ENCODE measurements around the gene SPC25. TPM values are rescaled to one million over a fixed set of nuclear protein-coding genes. Genes with fewer than 3 reads are reported as not detected.

SPC25 gene
- total RNA-seq = 0.22 and 0.64 TPM in 2 replicates
- total RNA-seq (2013) = 0.56 TPM
- polyA plus RNA-seq = 0.12 and 0.16 TPM in 2 replicates
- not detected in 2 replicates for polyA minus RNA-seq

- ATAC-seq (ENCODE audit: low read depth) = peak; percentile 99
- Mint-ChIP-seq H3K4me3 (peak within 1 kb of the TSS; percentile 98), H3K4me1 (peaks cover 9% of the 10 kb centered on the region), H3K27me3 (peaks cover 11% of the 10 kb centered on the region), H3K9me3 (ENCODE audit: insufficient read depth) (no peaks in the 10 kb centered on the region), H3K27ac (peak within 1 kb of the TSS; percentile 57)
- Histone ChIP-seq H3K9me3 (ENCODE audit: control extremely low read depth in 1 of 3, control insufficient read depth in 2 of 3, insufficient read depth in 1 of 3, low read length in 2 of 3) (no peaks in the 10 kb centered on the region), H4K20me1 (ENCODE audit: control insufficient read depth, insufficient read depth, low read length, poor library complexity, severe bottlenecking) (no peaks in the 10 kb centered on the region), H3K4me1 (ENCODE audit: control insufficient read depth in 2 of 2, insufficient read depth in 2 of 2, low read length in 2 of 2) (peaks cover 8 to 12% of the 10 kb centered on the region in 2 donors), H3K27me3 (replicated peaks in 1 of 4; ENCODE audit: control extremely low read depth in 1 of 4, control insufficient read depth in 3 of 4, insufficient read depth in 4 of 4, low read length in 3 of 4) (peaks cover 0 to 7% (median 2%) of the 10 kb centered on the region in 4 experiments), H3K4me2 (replicated peaks; ENCODE audit: low read depth, low read length, poor library complexity, severe bottlenecking) (peak within 1 kb of the TSS; percentile 96), H2AFZ (ENCODE audit: insufficient read depth, low read depth, low read length, poor library complexity, severe bottlenecking) (peak within 1 kb of the TSS; percentile 95), H3K4me3 (ENCODE audit: control extremely low read depth in 1 of 5, extremely low read depth in 1 of 5, insufficient read depth in 1 of 5, low read depth in 2 of 5, low read length in 4 of 5) (peak within 1 kb of the TSS; percentile 50 to 77 (median 57)), H3K9ac (ENCODE audit: low read length) (peak within 1 kb of the TSS; percentile 75), H3K27ac (ENCODE audit: low read length in 2 of 2) (no peak within 1 kb of the TSS), H3K79me2 (ENCODE audit: control insufficient read depth, insufficient read depth, low read length) (no peaks in the 10 kb centered on the region), H3K36me3 (replicated peaks in 1 of 2; ENCODE audit: control extremely low read depth in 1 of 2, control insufficient read depth in 1 of 2, extremely low read depth in 1 of 2, insufficient read depth in 2 of 2, low read length in 1 of 2) (no peaks in the 10 kb centered on the region)
- intact Hi-C loops (cut with micrococcal nuclease) = loop anchor here (5.0 kb wide), 1 partner anchor 433 kb away; the partner anchor contains the start of gene CERS6
- ChIA-PET POLR2A (no interaction called here), CTCF (interaction anchor here (1.7 kb wide), 1 partner anchor 10 kb away, joined by 4 read pairs; no protein-coding TSS in a partner anchor)
- DNase-seq = peak; percentile 89
- TF ChIP-seq CTCF (IDR thresholded peaks at IDR 0.05) (no peak), EZH2 (IDR thresholded peaks at IDR 0.05; ENCODE audit: borderline replicate concordance, insufficient read depth, low read depth, low read length, poor library complexity, severe bottlenecking) (no peak)
- WGBS (ENCODE audit: insufficient coverage) = under 1% methylated on average over 30 of the region's 38 CpGs
Measured at GRCh38 chr2:168890006-168890782, at the start of gene SPC25. TSS of gene SPC25 (minus strand) at chr2:168890430. CDS start at chr2:168889519, 911 bp downstream.

- DNase-seq (no peak), ATAC-seq (ENCODE audit: low read depth) (no peak)
- Histone ChIP-seq H3K36me3 (replicated peaks in 1 of 2; ENCODE audit: control extremely low read depth in 1 of 2, control insufficient read depth in 1 of 2, extremely low read depth in 1 of 2, insufficient read depth in 2 of 2, low read length in 1 of 2) (no peaks in the 10 kb centered on the region), H2AFZ (ENCODE audit: insufficient read depth, low read depth, low read length, poor library complexity, severe bottlenecking) (no peak overlapping the region), H3K79me2 (ENCODE audit: control insufficient read depth, insufficient read depth, low read length) (no peaks in the 10 kb centered on the region), H3K27me3 (replicated peaks in 1 of 4; ENCODE audit: control extremely low read depth in 1 of 4, control insufficient read depth in 3 of 4, insufficient read depth in 4 of 4, low read length in 3 of 4) (no peaks in the 10 kb centered on the region), H3K4me3 (ENCODE audit: control extremely low read depth in 1 of 5, extremely low read depth in 1 of 5, insufficient read depth in 1 of 5, low read depth in 2 of 5, low read length in 4 of 5) (no peak overlapping the region), H3K4me2 (replicated peaks; ENCODE audit: low read depth, low read length, poor library complexity, severe bottlenecking) (no peak overlapping the region), H3K9me3 (ENCODE audit: control extremely low read depth in 1 of 3, control insufficient read depth in 2 of 3, insufficient read depth in 1 of 3, low read length in 2 of 3) (no peaks in the 10 kb centered on the region), H3K4me1 (ENCODE audit: control insufficient read depth in 2 of 2, insufficient read depth in 2 of 2, low read length in 2 of 2) (no peaks in the 10 kb centered on the region), H3K9ac (ENCODE audit: low read length) (no peak overlapping the region), H3K27ac (ENCODE audit: low read length in 2 of 2) (no peak overlapping the region), H4K20me1 (ENCODE audit: control insufficient read depth, insufficient read depth, low read length, poor library complexity, severe bottlenecking) (no peaks in the 10 kb centered on the region)
- intact Hi-C loops (cut with micrococcal nuclease) = no loop called here
- POLR2A ChIA-PET = no interaction called here
- no CpG with 5 or more reads among the region's 4 CpGs for WGBS (ENCODE audit: insufficient coverage)
- TF ChIP-seq CTCF (IDR thresholded peaks at IDR 0.05) = no peak
- no peak for TF ChIP-seq EZH2 (IDR thresholded peaks at IDR 0.05; ENCODE audit: borderline replicate concordance, insufficient read depth, low read depth, low read length, poor library complexity, severe bottlenecking)
- Mint-ChIP-seq H3K4me1 (no peaks in the 10 kb centered on the region), H3K27ac (no peak overlapping the region), H3K4me3 (no peak overlapping the region), H3K27me3 (no peaks in the 10 kb centered on the region), H3K9me3 (ENCODE audit: insufficient read depth) (no peaks in the 10 kb centered on the region)
- CTCF ChIA-PET = interaction anchor here (1.8 to 2.0 kb wide), 2 partner anchors 12 to 21 kb away, joined by 5 to 8 read pairs; no protein-coding TSS in a partner anchor
Measured at GRCh38 chr2:168939918-168940317, 49.7 kb upstream of the SPC25 start.
